Left ventricle myocardium inferior (tissue), 1 donor: Measurements from ENCODE around the gene C5orf52. TPM values are rescaled to one million over a fixed set of nuclear protein-coding genes. Genes with fewer than 3 reads are reported as not detected.
"Not testable (repeated sequence)": the region's sequence is repeated elsewhere in the genome, so short reads cannot be mapped to it uniquely, and the experiment has no call there.

Source experiments
- DNase-seq: peaks from one replicate; pipeline ENCODE4 v3.0.0-alpha.2; 2020
- H3K27ac ChIP-seq: fragments of 200-600 bp; replicated peaks from 2 replicates; pipeline ENCODE4 v1.8.0; 2021
- H3K27me3 ChIP-seq: fragments of 200-600 bp; 2 replicates; pipeline ENCODE4 v1.8.0; 2021; ENCODE audit warnings: low read depth
- H3K36me3 ChIP-seq: fragments of 200-600 bp; 2 replicates; pipeline ENCODE4 v1.8.0; 2021
- H3K4me1 ChIP-seq: fragments of 200-600 bp; 2 replicates; pipeline ENCODE4 v1.8.0; 2021
- H3K4me3 ChIP-seq: fragments of 200-600 bp; 2 replicates; pipeline ENCODE4 v1.8.0; 2021; ENCODE audit warnings: mild to moderate bottlenecking, moderate library complexity
- H3K9me3 ChIP-seq: fragments of 200-600 bp; replicated peaks from 2 replicates; pipeline ENCODE4 v1.8.0; 2021
- intact Hi-C: fragments of 100-400 bp; cut with micrococcal nuclease; formaldehyde crosslinking; loops from one replicate; pipeline ENCODE4 v1.11.0; 2022
- total RNA-seq: library from RNA; stranded (reverse); fragmentation: NEBNext Ultra II Directional; extraction: Animal tissue kit (Norgen Biotek cat#: 25700); gene quantifications from one replicate; pipeline ENCODE4 v1.2.1, GENCODE V29; 2021
- TF ChIP-seq, protein P1 (sequence below): fragments of 200-600 bp; IDR thresholded peaks from 2 replicates; pipeline ENCODE4 v1.8.0; 2021; ENCODE audit warnings: antibody characterized with exemption, mild to moderate bottlenecking, borderline replicate concordance
- donor health status: DM: no; HTN: yes; CAD: no; lungs with severe emphysema.

The C5orf52 gene
- total RNA-seq, 1 donor from 2014 or later = not detected

DNA sequence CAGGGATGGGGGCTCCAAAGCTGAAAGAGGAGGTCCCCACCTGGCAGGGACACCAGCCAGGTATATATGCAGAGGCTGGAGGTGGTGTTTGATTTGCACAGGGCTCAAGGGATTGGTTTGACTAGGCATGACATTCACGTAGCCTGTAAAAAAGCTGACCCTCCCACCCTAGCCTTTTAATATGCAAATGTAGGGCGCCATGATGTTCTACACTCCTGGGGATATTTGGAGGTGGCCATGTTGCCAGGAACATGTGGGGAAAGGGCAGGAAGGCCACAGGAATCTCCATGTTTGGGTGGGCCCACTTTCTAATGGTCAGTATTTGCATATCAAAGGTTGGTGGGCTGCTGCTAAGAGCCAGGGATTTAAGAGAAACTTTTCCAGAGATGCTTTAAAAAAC, 47.9 kb downstream of the C5orf52 start:
- H3K4me1 ChIP-seq = peaks cover 8% of the 10 kb centered on the region
- intact Hi-C loops = loop anchor here (2.0 kb wide), 1 partner anchor 286 kb away; no protein-coding TSS in a partner anchor
- no peak overlapping the region for H3K27ac ChIP-seq
- H3K9me3 ChIP-seq = peaks cover 3% of the 10 kb centered on the region
- TF ChIP-seq, protein P1, sequence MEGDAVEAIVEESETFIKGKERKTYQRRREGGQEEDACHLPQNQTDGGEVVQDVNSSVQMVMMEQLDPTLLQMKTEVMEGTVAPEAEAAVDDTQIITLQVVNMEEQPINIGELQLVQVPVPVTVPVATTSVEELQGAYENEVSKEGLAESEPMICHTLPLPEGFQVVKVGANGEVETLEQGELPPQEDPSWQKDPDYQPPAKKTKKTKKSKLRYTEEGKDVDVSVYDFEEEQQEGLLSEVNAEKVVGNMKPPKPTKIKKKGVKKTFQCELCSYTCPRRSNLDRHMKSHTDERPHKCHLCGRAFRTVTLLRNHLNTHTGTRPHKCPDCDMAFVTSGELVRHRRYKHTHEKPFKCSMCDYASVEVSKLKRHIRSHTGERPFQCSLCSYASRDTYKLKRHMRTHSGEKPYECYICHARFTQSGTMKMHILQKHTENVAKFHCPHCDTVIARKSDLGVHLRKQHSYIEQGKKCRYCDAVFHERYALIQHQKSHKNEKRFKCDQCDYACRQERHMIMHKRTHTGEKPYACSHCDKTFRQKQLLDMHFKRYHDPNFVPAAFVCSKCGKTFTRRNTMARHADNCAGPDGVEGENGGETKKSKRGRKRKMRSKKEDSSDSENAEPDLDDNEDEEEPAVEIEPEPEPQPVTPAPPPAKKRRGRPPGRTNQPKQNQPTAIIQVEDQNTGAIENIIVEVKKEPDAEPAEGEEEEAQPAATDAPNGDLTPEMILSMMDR = no peak
- no peaks in the 10 kb centered on the region for H3K36me3 ChIP-seq
- H3K27me3 ChIP-seq = no peaks in the 10 kb centered on the region
- DNase-seq = no peak
- no peak overlapping the region for H3K4me3 ChIP-seq

DNA sequence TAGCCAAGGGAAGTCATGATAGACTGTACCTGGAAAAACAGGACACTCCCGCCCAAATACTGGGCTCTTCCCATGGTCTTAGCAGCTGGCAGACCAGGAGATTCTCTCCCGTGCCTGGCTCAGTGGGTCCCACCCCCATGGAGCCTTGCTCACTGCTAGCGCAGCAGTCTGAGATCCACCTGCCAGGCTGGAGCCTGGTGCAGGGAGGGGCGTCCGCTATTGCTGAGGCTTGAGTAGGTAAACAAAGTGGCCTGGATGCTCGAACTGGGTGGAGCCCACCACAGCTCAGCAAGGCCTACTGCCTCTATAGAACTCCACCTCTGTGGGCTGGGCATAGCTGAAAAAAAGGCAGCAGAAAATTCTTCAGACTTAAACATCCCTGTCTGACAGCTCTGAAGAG, 49.8 kb downstream of the C5orf52 start:
- Histone ChIP-seq H3K27me3 (no peaks in the 10 kb centered on the region), H3K9me3 (peaks cover 3% of the 10 kb centered on the region), H3K36me3 (no peaks in the 10 kb centered on the region), H3K4me3 (no peak overlapping the region), H3K4me1 (peaks cover 8% of the 10 kb centered on the region), H3K27ac (no peak overlapping the region)
- intact Hi-C loops = no loop called here
- no peak for DNase-seq
- TF ChIP-seq, protein P1 = no peak

DNA sequence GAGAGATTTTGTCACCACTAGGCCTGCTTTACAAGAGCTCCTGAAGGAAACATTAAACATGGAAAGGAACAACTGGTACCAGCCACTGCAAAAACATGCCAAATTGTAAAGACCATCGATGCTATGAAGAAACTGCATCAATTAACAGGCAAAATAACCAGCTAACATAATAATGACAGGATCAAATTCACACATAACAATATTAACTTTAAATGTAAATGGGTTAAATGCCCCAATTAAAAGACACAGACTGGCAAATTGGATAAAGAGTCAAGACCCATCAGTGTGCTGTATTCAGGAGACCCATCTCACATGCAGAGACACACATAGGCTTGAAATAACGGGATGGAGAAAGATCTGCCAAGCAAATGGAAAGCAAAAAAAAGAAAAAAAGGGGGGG, 51.6 kb downstream of the C5orf52 start:
- H3K27me3 ChIP-seq, H3K4me3 ChIP-seq, H3K36me3 ChIP-seq, H3K4me1 ChIP-seq, intact Hi-C loops, H3K27ac ChIP-seq, H3K9me3 ChIP-seq, DNase-seq: not testable (repeated sequence)

DNA sequence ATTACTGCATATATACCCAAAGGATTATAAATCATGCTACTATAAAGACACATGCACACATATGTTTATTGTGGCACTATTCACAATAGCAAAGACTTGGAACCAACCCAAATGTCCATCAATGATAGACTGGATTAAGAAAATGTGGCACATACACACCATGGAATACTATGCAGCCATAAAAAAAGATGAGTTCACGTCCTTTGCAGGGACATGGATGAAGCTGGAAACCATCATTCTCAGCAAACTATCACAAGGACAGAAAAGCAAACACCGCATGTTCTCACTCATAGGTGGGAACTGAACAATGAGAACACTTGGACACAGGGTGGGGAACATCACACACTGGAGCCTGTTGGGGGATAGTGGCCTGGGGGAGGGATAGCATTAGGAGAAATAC, 55.3 kb downstream of the C5orf52 start:
- intact Hi-C loops, DNase-seq, H3K27ac ChIP-seq, H3K27me3 ChIP-seq, H3K9me3 ChIP-seq, H3K4me3 ChIP-seq, H3K36me3 ChIP-seq, H3K4me1 ChIP-seq: not testable (repeated sequence)

DNA sequence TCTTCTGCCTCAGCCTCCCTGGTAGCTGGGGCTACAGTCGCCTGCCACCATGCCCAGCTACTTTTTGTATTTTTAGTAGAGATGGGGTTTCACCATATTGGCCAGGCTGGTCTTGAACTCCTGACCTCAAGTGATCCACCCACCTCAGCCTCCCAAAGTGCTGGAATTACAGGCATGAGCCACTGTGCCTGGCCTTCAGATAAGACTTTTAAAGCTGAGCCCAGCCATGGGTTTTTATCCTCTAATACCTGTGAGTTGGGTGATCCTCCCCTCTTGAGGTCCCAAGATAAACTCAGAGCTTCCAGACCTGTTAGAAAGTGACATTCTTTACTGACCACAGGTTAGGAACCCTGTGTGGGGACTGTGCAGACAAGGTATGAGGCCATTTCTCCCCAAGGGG, 56.5 kb downstream of the C5orf52 start:
- DNase-seq, H3K27ac ChIP-seq, H3K9me3 ChIP-seq, H3K36me3 ChIP-seq, intact Hi-C loops, H3K27me3 ChIP-seq, H3K4me3 ChIP-seq: not testable (repeated sequence)
- peaks cover 11% of the 10 kb centered on the region for H3K4me1 ChIP-seq

Other genes starting within 250 kb of the C5orf52 start
- not detected for gene NIPAL4, start 211.3 kb upstream of the C5orf52 start, total RNA-seq
- 17.7 TPM for gene ADAM19, start 95.8 kb upstream of the C5orf52 start, total RNA-seq
- 0.08 TPM for gene SOX30, start 19.1 kb upstream of the C5orf52 start, total RNA-seq
- gene THG1L, start 59.9 kb downstream of the C5orf52 start, total RNA-seq = 6.6 TPM
- gene LSM11, start 72.2 kb downstream of the C5orf52 start, total RNA-seq = 1.3 TPM
- 48.6 TPM for gene CLINT1, start 187.6 kb downstream of the C5orf52 start, total RNA-seq